DMS79 (cell line): ENCODE data around the gene FMNL2.
"Not testable (repeated sequence)": the region's sequence is repeated elsewhere in the genome, so short reads cannot be mapped to it uniquely, and the experiment has no call there.

Experiments used
- DNase-seq: peaks from one replicate; lab custom pipeline; 2025; lab: John Stamatoyannopoulos, UW

The FMNL2 gene

DNA sequence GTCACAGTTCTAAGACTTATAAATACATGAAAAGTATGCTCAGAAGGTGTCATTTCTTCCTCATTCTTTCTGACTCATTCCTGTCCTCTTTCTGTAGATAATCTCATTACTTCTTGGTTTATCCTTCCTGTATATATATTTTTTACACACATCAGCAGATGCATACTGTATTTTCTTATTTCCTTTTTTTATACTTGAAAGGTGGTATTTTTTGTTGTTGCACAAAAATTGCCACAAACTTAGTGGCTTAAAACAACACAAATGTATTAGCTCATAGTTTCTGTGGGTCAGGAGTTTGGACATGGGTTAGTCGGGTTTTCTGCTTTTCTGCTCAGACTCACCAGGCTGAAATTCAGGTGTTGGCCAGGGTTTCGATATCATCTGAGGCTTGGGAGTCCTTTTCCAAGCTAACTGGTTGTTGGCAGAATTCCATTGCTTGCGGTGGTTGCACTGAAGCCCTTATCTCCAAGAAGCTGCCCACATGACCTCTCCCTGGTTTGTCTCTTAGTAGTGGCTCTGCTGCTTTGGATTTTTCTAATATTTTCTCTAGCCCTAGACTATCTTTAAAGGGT is 162.6 kb downstream of the FMNL2 start:
- DNase-seq, result no peak

DNA sequence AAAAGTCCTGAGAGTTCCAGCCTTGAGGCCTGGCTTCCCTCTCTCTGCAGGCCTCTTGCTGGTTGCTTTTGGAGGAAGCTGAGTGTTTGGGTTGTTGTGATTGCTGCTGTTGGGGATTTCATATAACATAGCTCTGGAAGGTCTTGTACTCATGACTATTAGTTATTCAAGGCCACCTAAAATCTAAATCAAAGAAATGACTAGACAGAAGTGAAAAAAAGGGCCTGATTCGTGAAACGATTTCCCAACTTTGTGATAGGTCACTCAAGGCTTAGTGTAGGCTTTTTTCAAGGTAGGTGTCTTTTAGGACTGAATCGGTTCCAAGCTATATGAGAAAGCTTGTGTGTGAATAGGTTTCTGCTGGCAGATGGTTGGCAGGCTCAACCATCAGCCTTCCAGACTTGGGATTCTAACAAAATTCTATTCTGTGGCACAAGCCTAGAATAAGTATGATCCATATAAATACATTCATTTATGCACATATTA is 164.4 kb downstream of the FMNL2 start:
- DNase-seq, result no peak

DNA sequence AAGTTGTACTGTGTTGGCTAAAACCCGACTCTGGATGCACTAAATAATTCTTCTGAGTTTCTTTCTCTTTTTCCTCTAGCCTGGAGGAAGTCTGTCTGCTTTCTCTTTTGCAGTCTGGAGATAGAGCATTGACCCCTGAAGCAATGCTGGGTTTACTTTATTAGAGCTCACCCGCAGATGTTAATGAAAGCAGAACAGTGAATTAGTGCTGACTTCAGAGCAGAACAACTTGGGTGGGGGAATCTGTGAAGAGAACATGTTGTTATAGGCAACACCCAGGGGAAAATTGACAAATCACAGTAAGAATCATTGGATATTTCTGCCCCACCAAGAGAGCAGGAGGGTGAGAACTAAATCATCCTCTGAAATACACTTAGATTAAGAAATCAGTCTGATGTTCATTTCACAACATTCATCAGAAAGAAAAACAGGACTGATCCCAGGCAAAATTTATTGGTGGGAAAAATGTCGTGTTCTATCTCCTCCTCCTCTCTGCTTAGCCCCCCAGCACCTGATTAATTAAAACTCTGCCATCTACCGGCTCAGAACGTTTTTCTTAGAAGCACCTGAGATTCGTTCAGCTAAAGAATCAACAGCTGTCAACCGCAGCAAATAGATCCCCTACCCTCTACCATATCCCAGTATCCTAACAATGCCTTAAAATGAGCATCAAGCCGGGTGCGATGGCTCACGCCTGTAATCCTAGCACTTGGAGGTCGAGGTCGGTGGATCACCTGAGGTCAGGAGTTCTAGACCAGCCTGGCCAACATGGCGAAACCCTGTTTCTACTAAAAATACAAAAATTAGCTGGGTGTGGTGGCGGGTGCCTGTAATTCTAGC is 165.1 kb downstream of the FMNL2 start:
- DNase-seq, result no peak

DNA sequence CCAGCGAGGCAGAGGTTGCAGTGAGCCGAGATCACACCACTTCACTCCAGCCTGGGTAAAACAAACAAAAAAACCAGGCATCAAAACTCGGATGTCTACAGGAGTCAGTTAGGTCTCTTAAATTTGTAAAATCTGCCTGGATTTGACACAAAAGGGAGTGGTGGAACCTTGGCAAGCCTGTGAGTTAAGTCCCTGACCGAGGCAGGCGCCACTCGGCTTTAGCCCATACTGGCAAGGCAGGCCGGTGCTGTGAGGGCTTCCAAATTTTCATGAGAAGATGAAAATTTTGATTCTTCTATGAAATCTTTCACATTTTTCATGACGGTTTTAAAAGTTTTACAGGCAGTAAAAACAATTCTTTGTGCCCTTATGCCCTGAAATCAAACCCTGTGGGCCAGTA is 165.8 kb downstream of the FMNL2 start:
- DNase-seq, result no peak

DNA sequence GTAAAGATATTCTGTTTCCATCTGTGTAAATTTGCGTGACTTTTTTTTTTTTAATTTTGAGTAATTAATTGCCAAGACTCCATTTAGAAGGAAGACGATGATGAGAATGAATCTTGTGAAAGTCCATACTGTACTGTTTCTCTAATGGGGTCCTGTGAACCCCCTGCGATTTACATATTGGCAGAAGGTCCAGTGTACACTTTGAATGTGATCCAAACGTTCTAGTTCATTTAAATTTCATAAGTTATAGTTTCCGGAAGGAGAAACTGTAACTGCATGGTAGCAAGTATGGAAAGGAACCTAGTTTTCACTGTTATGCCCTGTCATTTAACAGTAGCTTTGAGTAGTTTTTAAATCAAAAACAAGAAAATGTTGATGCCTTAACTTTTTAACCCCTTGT is 166.7 kb downstream of the FMNL2 start:
- DNase-seq, result no peak

DNA sequence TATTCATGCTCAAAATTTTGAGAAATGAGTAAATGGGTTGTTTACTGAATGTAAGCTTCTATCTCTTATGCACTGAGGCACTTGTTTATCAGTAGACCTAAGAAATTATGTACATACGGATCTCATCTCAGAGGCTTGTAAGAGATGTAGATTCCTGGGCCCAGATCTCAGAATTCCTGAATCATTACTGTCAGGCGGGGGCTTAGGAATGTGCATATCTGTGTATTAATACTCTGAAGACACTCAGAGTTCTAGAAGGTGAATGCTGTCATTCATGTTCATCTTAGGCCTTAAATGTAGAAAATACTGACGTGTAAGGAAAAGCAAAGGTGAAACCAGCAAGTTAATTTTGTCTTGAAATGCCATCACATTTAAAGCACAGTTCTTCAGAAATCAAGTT is 169.6 kb downstream of the FMNL2 start:
- DNase-seq, result no peak

DNA sequence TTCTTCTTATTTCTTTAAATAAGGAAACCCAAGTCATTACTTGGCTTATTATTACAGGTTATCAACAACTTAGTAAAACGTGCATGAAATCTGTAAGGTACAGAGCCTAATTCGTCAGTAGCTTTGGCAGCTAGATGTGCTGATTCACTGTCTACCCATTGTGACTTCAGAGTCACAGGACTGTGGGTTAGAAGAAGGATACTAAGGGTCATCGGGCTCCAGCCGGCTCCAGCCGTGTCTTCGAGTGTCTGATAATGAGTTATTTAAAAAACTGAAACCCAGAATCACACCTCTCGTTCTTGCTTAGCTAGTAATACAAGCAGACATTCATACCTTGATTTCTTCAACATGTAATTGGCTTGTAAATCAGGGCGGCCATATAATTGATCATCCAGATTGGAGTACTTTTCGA is 170.5 kb downstream of the FMNL2 start:
- DNase-seq, result no peak

DNA sequence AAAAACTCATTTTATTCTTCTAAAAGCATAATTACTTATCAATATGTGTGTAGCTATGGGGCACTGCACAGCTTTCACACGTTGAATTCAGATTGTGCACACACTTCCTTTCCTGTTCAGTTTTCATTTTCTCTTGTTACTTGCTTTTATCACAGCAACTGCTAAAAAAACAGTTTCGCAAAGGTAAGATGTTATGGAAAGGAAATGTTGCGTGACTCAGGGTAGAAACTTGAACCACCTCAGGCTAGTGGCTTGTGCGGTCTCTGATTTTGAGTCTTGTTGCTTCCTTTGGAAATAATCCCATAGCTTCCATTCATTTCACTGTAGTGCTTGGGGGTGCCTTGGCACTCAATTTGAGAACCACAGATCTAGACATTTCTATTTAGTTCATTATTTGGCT is 171.9 kb downstream of the FMNL2 start:
- DNase-seq, result no peak

DNA sequence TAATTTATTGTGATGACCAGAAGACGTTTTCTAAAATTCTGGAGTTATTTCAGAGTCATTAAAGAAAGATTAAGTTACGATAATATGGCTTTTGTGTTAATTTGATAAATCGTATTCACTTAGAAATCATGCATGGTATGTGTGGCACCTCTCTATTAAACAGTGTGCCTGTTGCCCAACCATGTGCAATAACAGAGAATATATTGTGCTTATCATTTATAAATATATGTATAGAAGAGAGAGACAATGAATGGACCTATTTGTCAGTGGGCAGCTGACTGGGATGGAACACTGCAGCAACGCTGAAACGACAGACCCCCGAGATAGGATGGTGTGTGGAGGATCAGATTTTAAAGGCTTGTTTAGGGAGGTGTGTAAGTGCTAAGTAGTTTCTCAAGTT is 172.9 kb downstream of the FMNL2 start:
- DNase-seq, result no peak

DNA sequence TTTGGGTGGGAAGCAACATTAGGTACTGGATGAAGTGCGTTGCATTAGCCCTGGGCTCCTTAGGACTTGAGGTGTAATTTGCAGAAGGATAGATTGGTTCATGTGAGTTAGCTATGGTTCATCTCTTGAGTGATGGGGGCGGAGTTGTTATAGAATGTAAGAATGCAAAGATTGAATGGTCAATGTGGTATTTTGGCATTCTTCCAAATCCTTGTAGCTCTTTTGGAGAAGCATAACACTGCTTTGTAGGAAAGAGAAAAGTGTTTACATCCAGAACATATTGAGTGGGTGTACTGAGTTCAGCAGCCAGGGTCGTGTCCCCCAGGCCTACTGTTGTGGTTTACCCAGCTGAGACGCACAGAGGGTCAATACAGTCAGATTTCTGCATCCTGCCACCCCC is 173.5 kb downstream of the FMNL2 start:
- DNase-seq, result no peak

DNA sequence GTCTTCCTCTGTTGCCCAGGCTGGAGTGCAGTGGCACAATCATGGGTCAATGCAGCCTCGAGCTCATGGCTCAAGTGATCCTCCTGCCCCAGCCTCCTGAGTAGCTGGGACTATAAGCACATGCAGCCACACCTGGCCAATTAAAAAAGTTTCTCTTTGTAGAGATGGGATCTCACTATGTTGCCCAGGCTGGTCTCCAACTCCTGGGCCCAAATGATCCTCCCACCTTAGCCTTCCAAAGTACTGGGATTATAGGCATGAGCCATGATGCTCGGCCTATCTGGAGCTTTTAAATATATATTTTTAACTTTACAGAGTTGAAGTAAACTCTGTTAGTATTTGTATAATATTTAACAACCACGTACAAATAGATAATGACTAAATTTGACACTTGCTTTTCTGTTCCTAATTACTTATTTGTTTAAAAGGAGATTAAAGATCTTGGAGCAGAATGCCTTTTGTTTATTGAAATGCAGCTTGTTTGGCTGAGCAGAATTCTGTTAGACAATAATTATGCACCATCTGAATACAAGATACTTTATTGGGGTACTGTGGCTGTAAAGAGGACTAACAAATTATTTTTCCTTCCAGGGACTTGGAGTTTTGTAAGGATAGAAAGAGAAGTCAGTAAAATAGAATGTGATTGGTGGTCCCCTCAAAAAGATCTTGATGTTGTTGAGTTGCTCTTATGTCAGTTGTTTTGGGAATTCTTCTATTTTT is 175.0 kb downstream of the FMNL2 start:
- no peak for DNase-seq

DNA sequence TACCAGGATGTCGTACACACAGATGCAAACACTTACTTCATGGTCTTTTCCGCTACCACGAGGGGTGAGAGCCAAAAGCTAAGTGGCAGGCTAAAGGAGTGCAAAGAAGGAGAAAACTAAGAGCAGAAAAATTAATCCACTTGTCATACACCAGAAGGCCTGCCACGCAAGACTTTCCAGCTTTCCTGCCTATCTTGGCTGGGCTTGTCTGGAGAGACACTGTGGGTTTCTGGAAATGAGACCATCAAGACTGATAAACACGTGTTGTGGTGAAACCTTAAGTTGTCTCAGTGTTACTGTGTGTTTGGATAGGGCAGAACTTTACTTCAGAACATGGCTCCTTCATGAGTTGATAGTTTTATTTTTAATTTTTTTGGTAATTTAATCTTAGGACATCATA is 175.6 kb downstream of the FMNL2 start:
- no peak for DNase-seq

DNA sequence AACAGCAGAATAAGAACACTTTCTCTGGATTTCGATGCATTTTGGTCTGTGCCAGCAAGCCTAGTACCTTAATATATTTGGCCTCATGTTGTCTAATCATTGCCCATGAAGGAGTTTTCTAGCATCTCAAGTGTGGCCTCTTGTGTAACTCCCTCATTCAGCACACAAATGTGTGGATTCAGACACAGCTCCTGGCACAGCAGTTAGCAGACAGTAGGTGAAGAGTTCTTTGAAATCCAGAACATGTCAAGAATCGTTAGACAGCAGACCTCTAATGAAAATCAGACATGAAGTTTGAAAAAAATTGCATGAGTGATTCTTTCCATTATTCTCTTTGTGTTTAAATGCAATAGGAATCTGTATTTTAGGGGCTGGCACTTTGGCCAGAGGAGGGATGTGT is 177.0 kb downstream of the FMNL2 start:
- no peak for DNase-seq

DNA sequence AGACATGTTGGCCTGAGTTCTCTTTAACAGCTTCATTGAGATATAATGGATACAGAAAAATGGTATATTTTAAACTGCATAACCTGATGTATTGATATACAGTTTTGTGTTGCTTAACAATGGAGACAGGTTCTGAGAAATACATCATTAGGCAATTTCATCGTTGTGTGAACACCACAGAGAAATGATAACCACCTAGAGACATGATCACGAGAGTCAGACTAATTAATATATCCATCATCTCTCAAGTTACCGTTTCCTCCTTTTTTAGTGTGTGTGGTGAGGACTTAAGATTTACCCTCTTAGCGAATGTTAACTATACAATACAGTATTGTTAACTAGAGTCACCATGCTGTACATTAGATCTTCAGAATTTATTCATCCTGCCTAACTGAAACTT is 178.1 kb downstream of the FMNL2 start:
- DNase-seq, result no peak

DNA sequence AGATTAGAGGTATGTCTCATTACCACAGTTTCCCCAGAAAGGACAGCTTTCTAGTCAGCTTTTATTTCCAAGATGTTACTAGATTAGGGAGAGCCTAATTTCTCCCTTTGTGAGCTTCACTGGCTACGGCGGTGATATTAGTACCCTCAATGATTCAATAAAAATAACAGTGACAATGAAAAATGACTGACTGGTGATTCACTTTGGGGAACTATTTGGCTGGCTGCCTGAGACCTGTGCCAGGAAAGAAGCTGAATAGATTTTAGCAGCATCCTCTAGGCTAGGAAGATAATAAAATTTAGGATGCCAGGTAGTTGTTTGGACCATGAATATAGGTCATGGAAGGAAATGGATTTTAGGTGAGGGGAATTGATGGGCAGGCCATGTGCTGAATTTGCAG is 178.7 kb downstream of the FMNL2 start:
- no peak for DNase-seq

DNA sequence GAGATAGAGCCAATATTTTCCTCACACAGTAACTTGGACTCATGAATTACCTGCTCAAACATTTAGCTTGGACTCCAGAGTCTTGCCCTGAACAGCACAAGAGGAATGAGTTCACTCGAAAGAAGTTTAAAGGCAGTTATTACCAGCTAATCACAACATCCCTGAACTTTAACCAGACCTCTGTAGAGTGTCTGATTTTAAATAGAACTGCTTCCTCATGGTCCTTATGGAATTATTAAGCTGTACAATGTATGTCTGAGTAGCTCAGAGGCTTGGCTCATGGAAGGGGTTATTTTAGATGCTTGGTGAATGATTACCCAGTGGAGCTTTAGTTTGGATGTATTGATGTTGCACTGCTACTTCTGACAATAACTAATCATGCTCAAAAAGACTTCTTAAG is 183.1 kb downstream of the FMNL2 start:
- DNase-seq, result no peak

DNA sequence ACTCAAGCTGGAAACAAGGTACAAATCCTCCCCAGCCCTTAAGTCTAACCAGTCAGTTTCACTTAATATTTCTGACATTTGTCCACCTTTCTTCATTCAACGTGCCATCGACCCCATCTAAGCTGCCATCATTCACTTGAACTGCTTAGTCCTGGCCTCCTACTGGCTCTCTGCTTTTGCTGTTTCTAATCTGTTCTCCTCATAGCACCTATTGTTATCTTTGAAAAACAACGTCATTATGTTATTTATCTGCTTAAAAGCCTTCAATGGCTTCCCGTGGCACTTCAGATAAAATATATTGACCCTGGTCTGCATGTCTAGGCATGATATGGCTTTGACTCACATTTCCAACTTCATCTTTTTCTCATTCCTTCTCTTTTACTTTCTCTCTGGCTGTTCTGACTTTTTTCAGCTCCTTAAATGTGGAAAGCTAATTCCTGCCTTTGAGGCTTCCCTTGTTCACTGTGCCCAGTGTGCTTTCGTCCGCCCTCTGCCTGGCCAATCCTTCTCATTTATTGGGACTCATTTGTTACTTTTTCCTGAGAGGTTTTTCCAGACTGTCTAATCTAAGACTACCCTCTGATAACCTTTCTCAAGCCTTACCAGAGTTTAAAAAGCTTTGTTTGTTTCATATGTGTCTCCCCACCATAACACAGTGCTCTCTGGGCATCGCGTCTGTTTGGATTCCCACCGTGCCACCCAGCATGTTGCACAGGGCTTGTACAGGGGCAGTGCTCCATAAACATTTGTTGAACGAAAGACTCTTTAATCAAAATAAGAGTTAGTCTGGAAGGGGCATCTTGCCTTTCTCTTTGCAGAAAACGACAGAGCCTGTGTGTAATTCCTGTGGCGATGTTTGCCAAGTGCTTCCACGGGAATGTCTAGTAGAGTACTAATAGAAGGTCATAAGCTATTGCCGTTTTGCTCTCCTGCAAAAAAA is 183.9 kb downstream of the FMNL2 start:
- DNase-seq, result no peak

DNA sequence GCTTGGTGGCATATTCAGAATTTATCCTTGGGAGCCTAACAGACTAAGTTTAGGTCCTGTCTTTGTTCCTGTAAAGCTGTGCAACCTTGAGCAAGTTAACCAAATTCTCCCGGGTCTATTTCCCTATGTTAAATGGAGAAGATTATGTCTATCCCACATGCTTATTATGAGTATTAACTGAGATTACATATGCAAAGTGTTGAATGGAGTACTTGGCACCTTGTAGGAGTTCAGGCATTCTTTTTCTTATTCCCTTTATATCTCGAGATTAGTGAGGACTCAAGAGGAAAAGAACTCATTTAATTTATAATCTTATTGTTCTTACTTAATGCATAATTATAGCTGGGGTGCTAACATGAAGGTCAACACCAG is 184.6 kb downstream of the FMNL2 start:
- DNase-seq, result no peak

DNA sequence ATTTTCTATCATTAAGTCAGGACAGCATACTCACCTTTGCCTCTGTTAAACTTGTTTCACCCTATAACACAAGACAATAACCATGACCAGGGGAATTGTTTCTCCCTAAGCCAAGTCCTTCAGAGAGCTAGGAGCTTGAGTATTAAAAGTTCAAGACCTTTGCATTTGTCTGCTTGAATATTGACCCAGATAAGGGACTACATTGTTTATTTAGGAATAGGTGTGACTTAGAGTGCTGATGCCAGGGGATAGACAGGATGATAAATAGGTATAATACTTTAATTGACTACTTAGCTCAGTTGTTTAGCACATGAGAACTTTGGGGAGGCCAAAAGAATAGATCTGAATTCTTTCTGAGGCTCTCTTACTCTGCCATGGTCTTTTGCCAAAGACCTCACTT is 185.8 kb downstream of the FMNL2 start:
- no peak for DNase-seq

DNA sequence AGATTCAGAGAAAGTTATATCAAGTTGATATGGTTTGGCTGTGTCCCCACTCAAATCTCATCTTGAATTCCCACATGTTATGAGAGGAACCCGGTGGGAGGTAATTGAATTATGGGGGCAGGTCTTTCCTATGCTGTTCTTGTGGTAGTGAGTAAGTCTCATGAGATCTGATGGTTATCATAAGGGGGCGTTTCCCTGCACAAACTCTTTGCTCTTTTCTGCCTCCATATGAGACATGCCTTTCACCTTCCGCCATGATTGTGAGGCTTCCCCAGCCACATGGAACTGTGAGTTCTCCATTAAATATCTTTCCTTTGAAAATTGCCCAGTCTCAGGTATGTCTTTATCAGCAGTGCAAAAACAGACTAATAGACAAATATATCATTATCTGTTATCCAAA is 187.5 kb downstream of the FMNL2 start:
- not testable (repeated sequence) for DNase-seq

DNA sequence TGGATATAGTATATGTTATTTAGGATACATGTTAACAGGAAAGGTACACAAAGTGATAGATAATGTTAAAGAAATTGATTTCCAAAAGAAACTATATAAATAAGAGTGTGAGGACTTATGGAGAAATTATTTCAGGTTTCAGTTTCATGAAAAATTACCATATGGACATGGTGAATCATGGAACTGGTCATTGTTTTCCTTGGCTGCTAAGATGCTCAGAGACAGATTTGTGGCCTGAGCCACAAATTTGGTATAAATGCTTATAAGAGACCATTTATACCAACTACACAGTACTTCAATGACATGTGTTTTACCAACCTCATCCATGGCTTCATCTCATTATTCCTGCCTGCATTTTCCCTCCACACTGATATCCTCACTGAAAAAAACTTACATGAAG is 188.1 kb downstream of the FMNL2 start:
- DNase-seq, result no peak

DNA sequence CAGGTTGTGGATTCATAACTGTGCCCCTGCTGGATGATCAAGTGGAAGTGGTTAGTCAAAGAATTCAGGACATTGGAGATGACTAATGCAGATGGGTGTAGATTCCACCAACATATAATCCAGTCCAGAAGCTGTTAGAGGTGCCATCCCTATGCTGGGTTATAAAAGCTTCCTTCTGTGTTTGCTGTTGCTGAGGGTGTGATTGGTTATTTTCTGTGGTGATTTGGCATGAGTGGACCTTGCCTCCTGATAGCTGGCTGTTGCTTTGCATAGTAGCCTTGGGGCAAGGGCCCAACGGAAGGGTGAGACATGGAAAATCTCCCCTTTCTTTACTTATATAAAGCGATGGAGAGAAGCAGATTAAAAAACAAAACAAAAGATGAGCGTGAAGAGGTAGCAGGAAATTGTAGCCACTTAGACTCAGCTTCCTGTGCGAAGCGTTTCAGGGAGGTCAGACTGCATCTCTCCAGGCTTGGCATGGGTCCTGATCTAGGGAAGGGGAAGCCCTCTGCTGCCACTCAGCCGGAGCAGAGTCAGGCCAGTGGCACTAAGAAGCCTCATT is 190.4 kb downstream of the FMNL2 start:
- peak; percentile 74 for DNase-seq
